Measurements from ENCODE around the gene MICAL2.

The MICAL2 gene

DNA sequence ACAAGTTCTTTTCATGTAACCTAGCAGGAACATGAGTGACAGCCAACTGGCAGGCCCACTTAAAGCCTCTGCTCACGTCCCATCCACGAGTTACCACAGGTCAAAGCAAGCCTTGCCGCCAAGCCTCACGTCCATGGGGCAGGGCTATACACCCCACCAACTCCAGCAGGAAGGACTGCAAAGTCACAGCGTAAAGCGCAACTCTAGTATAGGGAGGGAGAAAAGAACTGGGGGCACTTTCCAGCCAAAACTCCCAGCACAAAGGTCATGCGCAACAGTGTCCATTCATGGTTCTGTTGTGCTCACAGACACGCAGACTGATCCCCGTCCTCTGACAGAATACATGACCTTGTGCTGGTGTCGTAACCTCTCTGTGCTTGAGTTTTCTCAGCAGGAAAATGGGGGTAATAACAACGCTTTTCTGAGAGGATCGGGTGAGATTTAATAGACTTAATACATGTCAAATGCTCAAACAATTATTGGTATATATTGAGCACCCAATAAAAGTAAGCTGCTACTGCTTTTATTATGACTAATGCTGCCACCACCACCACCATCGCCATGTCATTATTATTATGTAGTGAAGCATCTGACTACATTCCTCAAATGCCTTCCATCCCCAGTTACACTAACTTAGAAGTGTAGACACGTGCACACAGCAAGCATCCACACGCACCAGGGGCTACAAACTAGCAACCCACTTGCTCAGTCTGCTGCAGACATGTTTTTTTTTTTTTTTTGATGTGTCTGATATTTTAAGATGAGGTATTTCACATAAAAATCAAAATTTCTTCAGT is 162.6 kb downstream of the MICAL2 start:
- DNase-seq (ENCODE audit: low spot score), result peak; percentile 38

DNA sequence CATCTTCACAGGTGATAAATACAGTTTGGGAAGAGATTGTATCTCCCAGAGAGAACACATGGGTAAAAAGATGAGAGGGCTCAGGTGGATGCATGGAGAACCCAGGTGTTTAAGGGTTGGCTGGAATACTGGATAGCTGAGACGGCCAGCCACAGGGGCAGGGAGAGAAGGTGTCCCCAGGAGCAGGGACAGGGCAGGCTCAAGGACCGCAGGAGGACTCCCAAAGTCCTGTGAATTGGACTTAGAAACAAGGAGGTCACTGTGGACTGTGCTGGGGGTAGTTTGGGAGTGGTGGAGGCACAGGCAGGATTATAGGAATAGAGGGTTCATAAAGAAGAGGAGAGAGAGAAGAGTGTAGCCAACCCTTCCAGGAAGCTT is 163.2 kb downstream of the MICAL2 start:
- no peak for DNase-seq (ENCODE audit: low spot score)

GRCh38 chr11:12274056-12274455 is 163.7 kb downstream of the MICAL2 start:
- DNase-seq (ENCODE audit: low spot score), result no peak

DNA sequence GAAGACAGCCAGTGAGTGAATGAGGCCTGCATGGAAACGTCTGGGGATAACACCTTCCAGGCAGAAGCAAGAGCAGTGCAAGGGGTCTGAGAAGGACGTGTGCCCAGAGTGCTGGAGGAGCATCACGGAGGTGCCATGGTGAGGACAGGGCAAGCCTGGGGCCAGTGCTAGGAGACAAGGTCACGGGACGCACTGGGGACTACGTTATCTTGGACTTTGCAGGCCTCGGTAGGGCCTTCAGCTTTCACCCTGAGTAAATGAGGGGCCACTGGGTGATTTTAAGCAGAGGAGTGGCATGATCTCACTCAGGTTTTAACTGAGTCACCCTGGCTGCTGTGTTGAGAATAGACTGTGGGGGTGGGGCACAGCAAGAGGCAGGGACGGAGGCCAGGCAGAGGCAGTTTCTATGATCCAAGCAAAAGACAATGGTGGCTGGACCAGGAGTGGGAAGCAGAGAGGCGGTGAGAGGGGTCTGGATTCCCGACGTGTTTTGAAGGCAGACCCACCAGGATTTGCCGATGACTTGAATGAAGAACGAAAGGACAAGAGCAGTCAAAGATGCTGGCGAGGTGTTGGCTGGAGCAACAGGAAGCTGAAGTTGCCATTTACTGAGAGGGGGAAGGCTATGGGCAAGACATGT is 164.3 kb downstream of the MICAL2 start:
- DNase-seq (ENCODE audit: low spot score), result no peak

GRCh38 chr11:12275818-12276217 is 165.4 kb downstream of the MICAL2 start:
- no peak for DNase-seq (ENCODE audit: low spot score)

GRCh38 chr11:12276356-12276755 is 166.0 kb downstream of the MICAL2 start:
- no peak for DNase-seq (ENCODE audit: low spot score)

DNA sequence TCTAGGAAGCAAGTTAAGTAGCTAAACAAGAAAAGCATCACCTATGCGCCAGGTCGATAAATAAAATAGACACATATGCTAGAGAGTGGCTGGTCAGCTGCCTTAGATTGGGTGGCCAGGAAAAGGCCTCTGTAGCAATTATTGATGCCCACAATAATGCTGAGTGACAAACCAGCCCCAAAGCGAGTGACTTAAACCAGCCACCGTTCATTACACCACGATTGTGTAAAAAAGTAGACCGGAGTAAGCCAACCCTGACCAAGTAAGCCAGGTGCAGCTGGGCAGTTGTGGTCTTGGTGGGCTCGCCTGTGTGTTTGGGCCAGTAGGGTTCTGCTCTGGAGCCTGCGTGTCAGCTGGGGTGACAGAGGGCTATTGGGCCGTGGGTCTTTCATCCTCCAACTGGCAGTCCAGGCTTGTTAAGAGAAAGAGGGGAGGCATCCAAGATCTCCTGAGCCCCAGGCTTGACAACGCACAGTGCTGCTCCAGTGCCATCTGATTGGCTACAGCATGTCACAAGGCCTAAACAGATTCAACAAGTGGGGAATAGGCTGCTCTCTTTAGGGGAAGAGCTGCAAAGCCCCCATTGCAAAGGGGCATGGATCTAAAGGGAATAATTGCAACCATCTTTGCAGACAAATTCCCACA is 166.6 kb downstream of the MICAL2 start:
- DNase-seq (ENCODE audit: low spot score), result no peak

DNA sequence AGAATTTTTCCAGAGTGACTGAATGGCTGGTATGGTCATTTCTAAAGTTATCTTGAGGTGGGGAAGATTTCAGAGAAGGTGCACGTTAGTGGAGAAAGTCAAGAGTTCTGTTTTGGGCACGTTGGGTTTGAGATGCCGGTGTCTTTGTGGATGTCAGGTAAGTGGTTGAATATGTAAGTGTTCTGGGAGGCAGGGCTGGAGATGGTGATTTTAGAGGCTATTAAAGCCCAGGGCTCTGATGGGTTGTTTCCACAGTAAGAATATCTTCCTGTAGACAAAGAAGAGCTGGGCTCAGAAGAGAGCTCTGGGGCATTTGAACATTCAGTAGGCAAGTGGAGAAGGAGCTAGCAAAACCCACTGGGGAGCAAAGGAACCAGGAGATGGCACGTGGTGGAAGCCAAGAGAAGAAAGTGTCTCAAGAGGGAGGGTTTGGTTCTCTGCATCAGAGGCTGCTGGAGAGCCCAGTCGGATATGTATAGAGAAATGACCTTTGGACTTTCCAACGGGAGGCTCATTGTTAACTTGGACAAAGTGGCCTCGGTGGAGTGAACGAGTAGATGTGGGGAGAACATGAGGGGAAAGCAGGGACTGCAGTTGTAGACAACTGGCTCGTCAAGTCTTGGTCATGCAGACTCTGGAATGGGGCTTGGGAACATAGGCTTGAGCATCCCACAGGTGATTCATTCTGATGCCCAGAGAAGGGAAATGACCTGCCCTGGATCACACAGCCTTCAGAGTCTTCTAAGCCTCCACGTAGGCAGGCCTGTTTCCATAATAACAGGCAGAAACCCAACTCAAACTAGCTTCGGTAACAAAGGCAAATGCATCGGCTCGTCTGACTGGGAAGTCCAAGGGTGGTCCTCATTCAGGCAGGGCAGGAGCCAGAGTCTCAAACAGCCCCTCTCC is 168.6 kb downstream of the MICAL2 start:
- DNase-seq (ENCODE audit: low spot score), result no peak

DNA sequence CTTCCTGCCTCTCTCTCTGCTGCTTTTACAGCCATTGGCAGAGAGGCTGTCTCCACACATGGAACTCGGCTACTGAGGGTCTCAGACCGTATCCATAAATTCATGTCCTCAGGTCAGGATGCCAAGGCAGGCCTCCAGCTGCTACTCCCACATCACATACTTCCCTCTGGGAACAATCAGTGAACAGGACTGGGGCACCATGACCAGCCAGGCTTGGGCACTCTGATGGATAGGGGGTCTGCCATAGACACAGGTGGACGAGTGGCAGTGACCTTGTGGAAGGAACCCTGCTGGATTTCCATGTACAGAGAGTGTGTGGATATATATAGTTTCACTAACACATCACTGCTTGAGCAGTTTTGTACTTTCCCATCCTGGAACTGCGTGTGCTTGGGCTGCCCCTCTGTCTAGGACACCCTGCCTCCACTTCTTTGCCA is 169.3 kb downstream of the MICAL2 start:
- no peak for DNase-seq (ENCODE audit: low spot score)

- no peak for DNase-seq (ENCODE audit: low spot score)
Observed at GRCh38 chr11:12280199-12280837, 169.9 kb downstream of the MICAL2 start.

- DNase-seq (ENCODE audit: low spot score), result no peak
Observed at GRCh38 chr11:12280838-12281565, 170.6 kb downstream of the MICAL2 start.

- peak; percentile 88 for DNase-seq (ENCODE audit: low spot score)
Observed at GRCh38 chr11:12281571-12282478, 171.4 kb downstream of the MICAL2 start.

- no peak for DNase-seq (ENCODE audit: low spot score)
Observed at GRCh38 chr11:12282676-12283075, 172.3 kb downstream of the MICAL2 start.

DNA sequence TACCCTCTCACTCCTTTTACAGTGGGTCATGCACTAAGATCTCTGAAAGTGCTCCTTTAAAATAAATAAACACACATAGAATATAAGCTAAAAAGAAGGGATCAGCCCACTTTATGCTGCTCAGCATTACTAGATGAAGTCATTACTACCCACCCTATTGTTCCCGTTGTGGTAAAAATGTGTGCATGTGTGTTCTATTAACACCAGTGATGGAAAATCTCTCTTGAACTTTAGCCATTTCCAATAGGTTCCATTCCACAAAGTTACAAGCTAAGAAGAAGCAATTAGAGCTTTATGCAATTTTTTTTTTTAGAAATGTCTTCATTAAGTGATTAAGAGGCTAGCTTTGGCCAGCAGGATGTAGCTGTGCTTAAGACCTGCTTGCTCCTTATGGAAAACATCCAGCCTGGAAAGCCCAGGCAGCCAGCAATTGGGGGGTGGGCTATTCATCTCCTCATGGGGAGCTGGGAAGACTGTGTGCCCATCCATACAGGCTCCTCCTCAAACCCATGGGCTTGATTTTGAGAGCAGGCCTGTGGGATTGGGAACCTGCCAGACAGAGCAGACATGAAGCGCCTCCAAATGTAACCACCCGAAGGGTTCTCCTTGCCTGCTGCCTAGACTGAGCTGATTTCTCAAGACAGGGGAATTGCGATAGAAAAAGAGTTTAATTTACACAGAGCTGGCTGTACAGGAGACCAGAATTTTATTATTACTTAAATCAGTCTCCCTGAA is 174.1 kb downstream of the MICAL2 start:
- DNase-seq (ENCODE audit: low spot score), result peak; percentile 39

DNA sequence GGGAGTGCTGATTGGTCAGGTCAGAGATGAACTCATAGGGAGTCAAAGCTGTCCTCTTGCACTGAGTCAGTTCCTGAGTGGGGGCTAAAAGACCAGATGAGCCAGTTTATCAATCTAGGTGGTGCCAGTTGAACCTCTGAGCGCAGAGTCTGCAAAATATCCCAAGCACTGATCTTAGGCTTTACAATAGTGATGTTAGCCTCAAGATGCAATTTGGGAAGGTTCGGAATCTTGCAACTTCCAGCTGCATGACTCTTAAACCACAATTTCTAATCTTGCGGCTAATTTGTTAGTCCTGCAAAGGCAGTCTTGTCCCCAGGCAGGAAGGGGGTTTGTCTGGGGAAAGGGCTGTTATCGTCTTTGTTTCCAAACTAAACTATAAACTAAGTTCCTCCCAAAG is 174.7 kb downstream of the MICAL2 start:
- DNase-seq (ENCODE audit: low spot score), result peak; percentile 50

- no peak for DNase-seq (ENCODE audit: low spot score)
Observed at GRCh38 chr11:12285811-12286222, 175.4 kb downstream of the MICAL2 start.

DNA sequence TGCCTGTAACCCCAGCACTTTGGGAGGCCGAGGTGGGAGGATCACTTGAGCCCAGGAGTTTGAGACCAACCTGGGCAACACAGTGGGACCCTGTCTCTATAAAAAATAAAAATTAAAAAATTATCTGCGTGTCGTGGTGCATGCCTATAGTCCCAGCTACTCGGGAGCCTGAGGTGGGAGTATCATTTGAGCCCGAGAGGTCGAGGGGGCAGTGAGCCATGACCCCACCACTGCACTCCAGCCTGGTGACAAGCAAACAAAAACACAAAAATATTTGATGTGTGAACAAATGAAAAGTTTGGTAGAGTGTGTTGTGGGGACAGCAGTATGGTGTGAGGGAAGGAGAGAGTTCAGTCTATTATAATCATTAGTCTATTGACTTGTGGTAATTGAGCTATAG is 176.2 kb downstream of the MICAL2 start:
- DNase-seq (ENCODE audit: low spot score), result no peak

DNA sequence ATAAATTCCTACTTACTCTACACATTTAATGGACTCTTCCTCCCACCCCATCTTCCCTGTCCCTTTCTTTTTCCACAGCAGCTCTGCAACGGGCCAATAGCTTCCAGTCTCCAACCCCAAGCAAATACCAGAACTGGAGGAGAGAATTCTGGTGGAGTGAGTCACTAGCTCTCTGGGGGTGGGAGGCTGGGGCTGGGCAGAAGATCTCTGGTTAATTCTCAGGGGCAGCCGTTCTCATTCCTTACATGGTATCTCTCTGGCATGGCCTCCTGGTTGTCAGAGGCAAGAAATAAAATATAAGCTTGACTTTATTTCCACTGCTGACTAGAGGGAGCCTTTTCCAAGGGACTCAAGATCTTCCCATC is 176.6 kb downstream of the MICAL2 start:
- peak; percentile 89 for DNase-seq (ENCODE audit: low spot score)
